ENCODE measurements around the gene MMP10.

MMP10 gene

DNA sequence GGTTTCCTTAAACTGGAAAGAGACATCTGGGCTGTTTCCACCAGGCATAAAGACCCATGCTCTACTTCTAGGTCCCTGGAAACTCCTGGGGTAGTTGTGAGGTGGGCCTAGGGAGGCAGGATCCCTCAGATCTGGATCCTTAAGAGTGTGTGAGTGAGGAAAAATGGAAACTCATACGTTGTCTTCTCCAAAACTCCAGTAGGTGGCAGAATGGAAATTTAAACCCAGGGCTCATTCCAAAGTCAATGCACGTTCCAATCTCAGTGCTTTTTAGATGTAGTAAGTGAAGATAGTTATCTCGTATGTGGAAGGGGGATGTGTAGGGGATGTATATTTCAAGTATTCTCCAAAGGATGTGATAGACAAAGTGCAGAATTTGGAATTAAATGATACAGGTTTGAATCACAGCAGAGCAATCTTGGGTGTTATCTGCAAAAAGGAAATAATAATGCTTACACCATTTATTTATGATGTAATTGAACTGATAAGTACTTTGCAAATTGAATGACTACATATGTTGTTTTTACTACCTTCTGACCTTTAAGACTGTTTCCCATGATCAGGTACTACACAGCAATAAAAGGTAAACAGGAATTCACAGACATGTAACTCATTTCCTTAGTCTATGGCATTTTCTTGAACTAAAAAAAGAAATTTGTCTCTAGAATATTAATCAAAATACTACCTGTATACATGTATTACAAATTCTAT is 30.7 kb upstream of the MMP10 start:
- TF ChIP-seq, protein P1, sequence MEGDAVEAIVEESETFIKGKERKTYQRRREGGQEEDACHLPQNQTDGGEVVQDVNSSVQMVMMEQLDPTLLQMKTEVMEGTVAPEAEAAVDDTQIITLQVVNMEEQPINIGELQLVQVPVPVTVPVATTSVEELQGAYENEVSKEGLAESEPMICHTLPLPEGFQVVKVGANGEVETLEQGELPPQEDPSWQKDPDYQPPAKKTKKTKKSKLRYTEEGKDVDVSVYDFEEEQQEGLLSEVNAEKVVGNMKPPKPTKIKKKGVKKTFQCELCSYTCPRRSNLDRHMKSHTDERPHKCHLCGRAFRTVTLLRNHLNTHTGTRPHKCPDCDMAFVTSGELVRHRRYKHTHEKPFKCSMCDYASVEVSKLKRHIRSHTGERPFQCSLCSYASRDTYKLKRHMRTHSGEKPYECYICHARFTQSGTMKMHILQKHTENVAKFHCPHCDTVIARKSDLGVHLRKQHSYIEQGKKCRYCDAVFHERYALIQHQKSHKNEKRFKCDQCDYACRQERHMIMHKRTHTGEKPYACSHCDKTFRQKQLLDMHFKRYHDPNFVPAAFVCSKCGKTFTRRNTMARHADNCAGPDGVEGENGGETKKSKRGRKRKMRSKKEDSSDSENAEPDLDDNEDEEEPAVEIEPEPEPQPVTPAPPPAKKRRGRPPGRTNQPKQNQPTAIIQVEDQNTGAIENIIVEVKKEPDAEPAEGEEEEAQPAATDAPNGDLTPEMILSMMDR (IDR thresholded peaks at IDR 0.05; ENCODE audit: insufficient read depth, low read depth, low read length, missing control alignments) = peak; percentile 29
- H3K4me3 ChIP-seq (ENCODE audit: low read depth, low read length) = no peak overlapping the region
- no peak for DNase-seq (ENCODE audit: low read depth)

DNA sequence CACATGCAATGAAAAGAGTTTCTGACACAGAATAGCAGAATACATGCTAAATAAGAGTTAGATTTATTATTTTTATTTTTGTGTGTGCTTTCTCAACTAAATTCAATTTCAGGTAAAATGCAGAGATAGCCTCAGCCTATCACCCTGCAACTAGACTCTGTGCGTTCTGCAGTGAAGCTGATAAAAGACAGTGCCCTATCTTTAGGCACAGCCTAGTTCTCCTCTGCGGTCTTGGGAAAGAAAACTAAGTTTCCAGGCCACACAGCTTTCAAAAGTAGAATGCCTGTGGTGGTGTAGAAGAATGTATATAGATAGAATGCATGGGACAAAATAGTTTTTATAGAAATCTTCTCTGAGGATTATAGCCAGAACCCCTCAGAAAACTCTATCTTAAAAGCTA is 29.5 kb upstream of the MMP10 start:
- no peak for DNase-seq (ENCODE audit: low read depth)
- no peak overlapping the region for H3K4me3 ChIP-seq (ENCODE audit: low read depth, low read length)
- TF ChIP-seq, protein P1 (IDR thresholded peaks at IDR 0.05; ENCODE audit: insufficient read depth, low read depth, low read length, missing control alignments) = no peak

DNA sequence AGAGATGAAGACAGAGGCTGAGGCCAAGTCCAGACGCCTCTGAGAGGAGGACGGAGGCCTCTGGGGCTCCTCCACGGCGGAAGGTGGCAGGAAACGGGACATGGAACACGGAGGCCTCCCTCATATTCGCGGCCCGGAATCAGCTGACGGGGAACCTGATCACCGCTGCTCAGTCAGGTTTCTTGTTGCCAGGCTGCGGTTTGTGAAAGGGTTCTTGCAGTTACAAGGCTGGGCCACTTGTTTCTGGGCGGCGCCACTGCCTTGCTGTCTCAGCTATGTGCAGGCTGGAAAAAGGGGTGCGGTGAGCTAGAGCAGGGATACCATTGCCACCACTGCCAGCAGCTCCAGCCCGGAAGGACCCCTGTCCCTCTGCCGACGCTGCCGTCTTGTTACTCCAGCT is 27.5 kb upstream of the MMP10 start:
- H3K4me3 ChIP-seq (ENCODE audit: low read depth, low read length) = no peak overlapping the region
- peak; percentile 23 for DNase-seq (ENCODE audit: low read depth)
- TF ChIP-seq, protein P1 (IDR thresholded peaks at IDR 0.05; ENCODE audit: insufficient read depth, low read depth, low read length, missing control alignments) = peak; percentile 27

DNA sequence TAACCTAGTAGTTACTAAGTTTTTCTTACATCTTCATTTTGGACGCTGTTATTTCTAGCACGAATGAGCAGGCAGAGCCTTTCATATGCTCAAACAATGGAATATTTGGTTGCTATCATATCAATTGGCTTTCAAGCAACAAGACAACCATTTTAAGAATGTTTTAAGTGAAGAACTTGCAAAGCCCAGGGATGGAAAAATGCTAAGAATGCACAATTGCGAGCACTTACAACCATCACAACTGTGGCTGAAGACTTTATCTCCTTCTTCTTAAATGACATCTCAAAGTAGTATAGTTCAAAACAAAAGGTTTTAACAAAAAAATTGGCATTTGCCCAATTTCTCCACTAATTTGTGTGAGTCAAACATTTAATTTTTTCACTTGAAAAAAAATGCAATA is 25.9 kb upstream of the MMP10 start:
- DNase-seq (ENCODE audit: low read depth) = no peak
- no peak overlapping the region for H3K4me3 ChIP-seq (ENCODE audit: low read depth, low read length)
- TF ChIP-seq, protein P1 (IDR thresholded peaks at IDR 0.05; ENCODE audit: insufficient read depth, low read depth, low read length, missing control alignments) = no peak

DNA sequence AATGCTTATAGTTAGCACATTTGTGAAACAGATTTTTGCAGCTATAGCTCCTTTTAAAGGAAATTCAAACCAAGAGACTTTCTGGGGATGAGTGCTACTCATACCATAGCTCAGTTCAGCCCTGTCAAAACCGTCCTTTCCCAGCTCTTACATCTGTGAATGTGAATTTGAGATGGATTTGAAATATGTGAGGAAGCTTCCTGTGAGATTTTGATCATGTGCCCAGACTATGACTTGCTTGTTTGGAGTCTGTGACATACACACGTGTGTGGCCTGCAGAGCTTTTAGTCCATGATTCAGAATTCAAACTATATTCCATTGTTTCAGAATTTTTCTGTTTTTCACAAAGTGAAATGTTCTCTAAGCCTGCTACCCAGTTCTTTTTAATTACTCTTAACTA is 21.9 kb upstream of the MMP10 start:
- DNase-seq (ENCODE audit: low read depth) = no peak

DNA sequence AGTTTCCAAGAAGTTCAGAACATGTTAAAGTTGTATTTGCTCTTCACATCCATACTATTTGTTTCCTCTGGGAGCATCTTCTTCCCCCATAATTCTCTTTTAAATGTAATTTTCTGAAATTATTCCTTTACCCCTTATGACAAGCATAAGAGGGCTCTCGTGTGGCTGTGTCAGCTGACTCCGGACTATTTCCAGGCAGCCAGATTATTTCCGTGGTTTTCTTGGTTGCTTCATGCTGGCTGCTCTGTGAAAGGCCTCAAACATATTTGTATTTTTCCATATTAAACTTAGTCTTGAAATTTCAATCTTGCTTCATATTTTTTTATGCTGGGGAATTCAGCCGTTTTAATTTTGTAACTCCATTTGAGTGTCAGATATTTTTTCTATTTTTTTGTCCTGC is 20.3 kb upstream of the MMP10 start:
- no peak for DNase-seq (ENCODE audit: low read depth)
- no peak overlapping the region for H3K4me3 ChIP-seq (ENCODE audit: low read depth, low read length)
- TF ChIP-seq, protein P1 (IDR thresholded peaks at IDR 0.05; ENCODE audit: insufficient read depth, low read depth, low read length, missing control alignments) = no peak

More for the DNA sequence above, 21.9 kb upstream of the MMP10 start:
- TF ChIP-seq, protein P1 (IDR thresholded peaks at IDR 0.05; ENCODE audit: insufficient read depth, low read depth, low read length, missing control alignments) = no peak
- H3K4me3 ChIP-seq (ENCODE audit: low read depth, low read length) = no peak overlapping the region
